H9 (cell line): ENCODE measurements around the gene GPR32. TPM values are rescaled to one million over a fixed set of nuclear protein-coding genes. Genes with fewer than 3 reads are reported as not detected.

Experiments used
- DNase-seq: peaks from one replicate; pipeline ENCODE4 v3.0.0-alpha.2; 2017
- H2AFZ ChIP-seq: one replicate; pipeline ENCODE4 v1.6.1; 2013; ENCODE audit warnings: mild to moderate bottlenecking, low read length, control low read depth, moderate library complexity
- H2AK5ac ChIP-seq: 2 replicates; pipeline ENCODE4 v1.6.1; 2013; ENCODE audit warnings: low read length, control low read depth, mixed read lengths; ENCODE audit not compliant: insufficient read length
- H2BK120ac ChIP-seq: one replicate; pipeline ENCODE4 v1.6.1; 2013; ENCODE audit warnings: low read depth, mild to moderate bottlenecking, low read length, control low read depth, inconsistent platforms; ENCODE audit not compliant: poor library complexity, severe bottlenecking
- H2BK12ac ChIP-seq: 2 replicates; pipeline ENCODE4 v1.6.1; 2013; ENCODE audit warnings: low read length, control low read depth, mixed read lengths, low read depth; ENCODE audit not compliant: insufficient read length
- H2BK15ac ChIP-seq: 2 replicates; pipeline ENCODE4 v1.6.1; 2013; ENCODE audit warnings: low read depth, low read length, control low read depth
- H2BK20ac ChIP-seq: one replicate; pipeline ENCODE4 v1.6.1; 2013; ENCODE audit warnings: low read depth, mild to moderate bottlenecking, low read length, control low read depth, inconsistent platforms; ENCODE audit not compliant: poor library complexity, severe bottlenecking
- H2BK5ac ChIP-seq: 2 replicates; pipeline ENCODE4 v1.6.1; 2013; ENCODE audit warnings: low read length, control low read depth, mixed read lengths; ENCODE audit not compliant: insufficient read length
- H3K14ac ChIP-seq: 2 replicates; pipeline ENCODE4 v1.6.1; 2013; ENCODE audit warnings: low read length, control low read depth; ENCODE audit not compliant: insufficient read depth
- H3K18ac ChIP-seq: 2 replicates; pipeline ENCODE4 v1.6.1; 2013; ENCODE audit warnings: low read depth, mild to moderate bottlenecking, mixed read lengths, low read length, control low read depth; ENCODE audit not compliant: insufficient read length
- H3K23ac ChIP-seq: 2 replicates; pipeline ENCODE4 v1.6.1; 2013; ENCODE audit warnings: low read length, control low read depth, mixed read lengths, low read depth; ENCODE audit not compliant: insufficient read length
- H3K23me2 ChIP-seq: 2 replicates; pipeline ENCODE4 v1.6.1; 2013; ENCODE audit warnings: low read depth, mild to moderate bottlenecking, mixed read lengths, low read length, control low read depth; ENCODE audit not compliant: insufficient read length, poor library complexity, severe bottlenecking
- H3K27ac ChIP-seq: 2 replicates; pipeline ENCODE4 v1.5.1; 2013; ENCODE audit warnings: low read length, control low read depth, mixed read lengths, low read depth; ENCODE audit not compliant: insufficient read length
- H3K27me3 ChIP-seq: 2 replicates; pipeline ENCODE4 v1.6.1; 2013; ENCODE audit warnings: low read length, control low read depth, inconsistent platforms; ENCODE audit not compliant: insufficient read depth
- H3K4ac ChIP-seq: 2 replicates; pipeline ENCODE4 v1.6.1; 2013; ENCODE audit warnings: low read depth, mild to moderate bottlenecking, control low read depth, inconsistent platforms, low read length, moderate library complexity
- H3K4me1 ChIP-seq: 2 replicates; pipeline ENCODE4 v1.6.1; 2013; ENCODE audit warnings: low read length, control low read depth, inconsistent platforms; ENCODE audit not compliant: insufficient read depth
- H3K4me2 ChIP-seq: 2 replicates; pipeline ENCODE4 v1.6.1; 2013; ENCODE audit warnings: low read length, control low read depth, mixed read lengths; ENCODE audit not compliant: insufficient read length, insufficient read depth
- H3K56ac ChIP-seq: 2 replicates; pipeline ENCODE4 v1.6.1; 2013; ENCODE audit warnings: low read depth, mild to moderate bottlenecking, mixed read lengths, low read length, control low read depth; ENCODE audit not compliant: insufficient read length
- H3K79me1 ChIP-seq: 2 replicates; pipeline ENCODE4 v1.6.1; 2013; ENCODE audit warnings: low read depth, mild to moderate bottlenecking, moderate library complexity, low read length, control low read depth, inconsistent platforms; ENCODE audit not compliant: insufficient read depth, poor library complexity, severe bottlenecking
- H3K79me2 ChIP-seq: 2 replicates; pipeline ENCODE4 v1.6.1; 2013; ENCODE audit warnings: low read length, control low read depth, inconsistent platforms; ENCODE audit not compliant: insufficient read depth
- H3K9ac ChIP-seq: 2 replicates; pipeline ENCODE4 v1.6.1; 2013; ENCODE audit warnings: low read length, control low read depth, mixed read lengths; ENCODE audit not compliant: insufficient read length; ENCODE audit errors: extremely low read depth
- H3K9me3 ChIP-seq: one replicate; pipeline ENCODE4 v1.6.1; 2013; ENCODE audit warnings: low read depth, low read length, inconsistent platforms; ENCODE audit not compliant: control insufficient read depth
- H3T11ph ChIP-seq: one replicate; pipeline ENCODE4 v1.6.1; 2013; ENCODE audit warnings: mild to moderate bottlenecking, low read length, control low read depth, inconsistent platforms
- H4K20me1 ChIP-seq: one replicate; pipeline ENCODE4 v1.6.1; 2013; ENCODE audit not compliant: control insufficient read depth, insufficient read length, insufficient read depth
- H4K5ac ChIP-seq: 2 replicates; pipeline ENCODE4 v1.6.1; 2013; ENCODE audit warnings: low read depth, mild to moderate bottlenecking, mixed read lengths, low read length, control low read depth; ENCODE audit not compliant: insufficient read length
- H4K8ac ChIP-seq: replicated peaks from 2 replicates; pipeline ENCODE4 v1.6.1; 2013; ENCODE audit warnings: low read length, control low read depth, mixed read lengths, low read depth; ENCODE audit not compliant: insufficient read length
- H4K91ac ChIP-seq: 2 replicates; pipeline ENCODE4 v1.6.1; 2013; ENCODE audit warnings: low read depth, mild to moderate bottlenecking, moderate library complexity, mixed read lengths, low read length, control low read depth; ENCODE audit not compliant: insufficient read length
- H3K27ac Mint-ChIP-seq, 3 experiments: 2 replicates in 2 of 3; 3 replicates in 1 of 3; pipeline ENCODE4 v1.8.0; 2020 to 2021; ENCODE audit warnings: mixed read lengths in 3 of 3, mild to moderate bottlenecking in 1 of 3, moderate library complexity in 1 of 3
- H3K27me3 Mint-ChIP-seq: 2 replicates; pipeline ENCODE4 v1.8.0; 2021; ENCODE audit warnings: low read depth, mild to moderate bottlenecking, moderate library complexity, mixed read lengths
- H3K36me3 Mint-ChIP-seq, 3 experiments: 2 replicates in 2 of 3; 3 replicates in 1 of 3; pipeline ENCODE4 v1.8.0; 2020 to 2021; ENCODE audit warnings: low read depth in 3 of 3, mixed read lengths in 3 of 3; ENCODE audit not compliant: insufficient read depth in 1 of 3
- H3K4me1 Mint-ChIP-seq, 2 experiments: 2 replicates each; pipeline ENCODE4 v1.8.0; 2020; ENCODE audit warnings: mixed read lengths in 2 of 2
- H3K4me3 Mint-ChIP-seq, 2 experiments: 2 replicates in 1 of 2; 3 replicates in 1 of 2; pipeline ENCODE4 v1.8.0; 2020 to 2021; ENCODE audit warnings: mild to moderate bottlenecking in 2 of 2, mixed read lengths in 2 of 2, moderate library complexity in 1 of 2
- H3K9me3 Mint-ChIP-seq, 2 experiments: 2 replicates in 1 of 2; 3 replicates in 1 of 2; pipeline ENCODE4 v1.8.0; 2020; ENCODE audit warnings: mild to moderate bottlenecking in 2 of 2, mixed read lengths in 2 of 2, moderate library complexity in 1 of 2
- CTCF ChIP-seq: fragments of 200-600 bp; sonication (generic); conservative IDR thresholded peaks from 3 replicates; pipeline ENCODE4 v1.8.0; 2021; ENCODE audit warnings: antibody characterized with exemption, mild to moderate bottlenecking
- WGBS: extraction: QIAGEN DNeasy Blood & Tissue Kit; methylation state at CpG from one replicate; pipeline ENCODE4 v1.1.7; 2013; ENCODE audit warnings: missing lambda C conversion rate, low lambda C conversion rate, mixed read lengths; ENCODE audit not compliant: insufficient read length; ENCODE audit errors: extremely low coverage; 5-methylcytosine and 5-hydroxymethylcytosine counted together
- total RNA-seq: library from RNA; stranded (reverse); gene quantifications from 2 replicates; pipeline ENCODE4 v1.2.1, GENCODE V29; 2021

The GPR32 gene
- total RNA-seq, 1 experiment from 2014 or later: not detected

GRCh38 chr19:50723069-50723468 is 47.2 kb upstream of the GPR32 start, which contains the start of gene CLEC11A:
Gene CLEC11A (plus strand): TSS chr19:50723364. CDS start chr19:50723526, 162 bp downstream.
- no peak within 1 kb of the TSS for H4K5ac ChIP-seq
- H3K4me1 ChIP-seq: peaks cover 7% of the 10 kb centered on the region; the same call in 1 of the 2 replicates
- H4K91ac ChIP-seq: no peak within 1 kb of the TSS
- H2AFZ ChIP-seq: no peak within 1 kb of the TSS
- peaks cover 38 to 58% of the 10 kb centered on the region in 2 experiments for H3K4me1 Mint-ChIP-seq
- no peak within 1 kb of the TSS for H2BK15ac ChIP-seq
- no peak within 1 kb of the TSS for H2BK120ac ChIP-seq
- DNase-seq: no peak
- no peaks in the 10 kb centered on the region; a peak in 1 of 5 replicates for H3K9me3 Mint-ChIP-seq
- H3K36me3 Mint-ChIP-seq: no peaks in the 10 kb centered on the region; a peak in 2 of 7 replicates
- H2AK5ac ChIP-seq: no peak within 1 kb of the TSS
- H3K27ac ChIP-seq: no peak within 1 kb of the TSS
- peaks cover 70% of the 10 kb centered on the region for H3K27me3 Mint-ChIP-seq
- TF ChIP-seq CTCF: no peak
- no peaks in the 10 kb centered on the region for H3K79me2 ChIP-seq
- no peaks in the 10 kb centered on the region for H3K23me2 ChIP-seq
- no CpG with 5 or more reads among the region's 15 CpGs for WGBS
- no peak within 1 kb of the TSS for H3T11ph ChIP-seq
- H3K79me1 ChIP-seq: no peaks in the 10 kb centered on the region
- no peaks in the 10 kb centered on the region for H4K20me1 ChIP-seq
- H3K18ac ChIP-seq: no peak within 1 kb of the TSS
- H3K9me3 ChIP-seq: no peaks in the 10 kb centered on the region
- no peak within 1 kb of the TSS for H3K4ac ChIP-seq
- no peak within 1 kb of the TSS for H2BK20ac ChIP-seq
- no peak within 1 kb of the TSS for H2BK5ac ChIP-seq
- H3K4me2 ChIP-seq: peak within 1 kb of the TSS; percentile 35
- no peak within 1 kb of the TSS for H4K8ac ChIP-seq
- no peaks in the 10 kb centered on the region; the same call in 1 of the 2 replicates for H3K27me3 ChIP-seq
- H3K27ac Mint-ChIP-seq: peak within 1 kb of the TSS in 1 of 3 experiments; percentile 52; a peak in 1 of 7 replicates
- no peak within 1 kb of the TSS for H3K9ac ChIP-seq
- no peak within 1 kb of the TSS for H3K23ac ChIP-seq
- H3K56ac ChIP-seq: no peak within 1 kb of the TSS
- H2BK12ac ChIP-seq: no peak within 1 kb of the TSS
- no peak within 1 kb of the TSS for H3K14ac ChIP-seq
- H3K4me3 Mint-ChIP-seq: peak within 1 kb of the TSS; percentile 81 to 94
